Muscle of leg (tissue), 11 donors: ENCODE measurements around the gene RPL35A. TPM values are rescaled to one million over a fixed set of nuclear protein-coding genes. Genes with fewer than 3 reads are reported as not detected.
A peak's percentile ranks its signal among the peaks of the same experiment; 100 is the strongest.
"Not testable (repeated sequence)": the region's sequence is repeated elsewhere in the genome, so short reads cannot be mapped to it uniquely, and the experiment has no call there.

ENCODE experiments used
- DNase-seq: peaks from one replicate; pipeline ENCODE4 v3.0.0; 2013
- H3K27ac ChIP-seq: one replicate; pipeline ENCODE4 v1.5.1; 2013; ENCODE audit warnings: mild to moderate bottlenecking, low read length, control low read depth
- H3K27me3 ChIP-seq: one replicate; pipeline ENCODE4 v1.6.1; 2013; ENCODE audit warnings: low read length; ENCODE audit not compliant: control insufficient read depth, insufficient read depth
- H3K36me3 ChIP-seq: one replicate; pipeline ENCODE4 v1.6.1; 2013; ENCODE audit warnings: low read length; ENCODE audit not compliant: control insufficient read depth, insufficient read depth
- H3K4me1 ChIP-seq: one replicate; pipeline ENCODE4 v1.6.1; 2013; ENCODE audit warnings: low read length; ENCODE audit not compliant: control insufficient read depth, insufficient read depth
- H3K4me3 ChIP-seq: one replicate; pipeline ENCODE4 v1.5.1; 2013; ENCODE audit warnings: low read length, control low read depth
- H3K9me3 ChIP-seq: replicated peaks from 2 replicates; pipeline ENCODE4 v1.6.1; 2013; ENCODE audit warnings: low read depth, low read length; ENCODE audit not compliant: control insufficient read depth
- WGBS: methylation state at CpG from one replicate; pipeline ENCODE4 v1.1.5; 2013; ENCODE audit warnings: missing lambda C conversion rate; ENCODE audit not compliant: insufficient coverage; 5-methylcytosine and 5-hydroxymethylcytosine counted together
- polyA plus RNA-seq, 8 donors: library from polyadenylated mRNA; unstranded; fragments of 120-200 nt; gene quantifications; one replicate each; pipeline versions ENCODE4 v1.2.1 to v1.2.3, GENCODE V29; 2013; ENCODE audit warnings: inconsistent platforms in 1 of 8, low replicate concordance in 1 of 8; ENCODE audit not compliant: insufficient read length in 8 of 8, insufficient read depth in 1 of 8
- total RNA-seq: library from RNA; stranded (reverse); fragments of 120-200 nt; gene quantifications from one replicate; pipeline ENCODE4 v1.2.4, GENCODE V29; 2013

The RPL35A gene
- total and polyA plus RNA-seq, 9 donors: 1,730 to 3,120 (median 2,132) TPM

DNA sequence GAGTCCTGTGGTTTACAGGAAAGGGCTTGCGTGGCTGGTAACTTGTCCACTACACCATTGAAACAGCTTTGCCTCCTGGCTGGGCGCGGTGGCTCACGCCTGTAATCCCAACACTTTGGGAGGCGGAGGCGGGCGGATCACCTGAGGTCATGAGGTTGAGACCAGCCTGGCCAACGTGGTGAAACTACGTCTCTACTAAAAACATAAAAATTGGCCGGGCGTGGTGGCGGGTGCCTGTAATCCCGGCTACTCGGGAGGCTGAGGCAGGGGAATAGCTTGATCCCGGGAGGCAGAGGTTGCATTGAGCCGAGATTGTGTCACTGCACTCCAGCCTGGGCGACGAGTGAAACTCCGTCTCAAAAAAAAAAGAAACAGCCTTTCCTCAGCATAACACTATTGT is 8.9 kb downstream of the RPL35A start:
- not testable (repeated sequence) for DNase-seq, H3K27ac ChIP-seq, H3K4me3 ChIP-seq, H3K27me3 ChIP-seq, H3K9me3 ChIP-seq
- H3K4me1 ChIP-seq: peaks cover 12% of the 10 kb centered on the region
- H3K36me3 ChIP-seq: peaks cover 35% of the 10 kb centered on the region
- 95% methylated on average over 15 of the region's 19 CpGs for WGBS

DNA sequence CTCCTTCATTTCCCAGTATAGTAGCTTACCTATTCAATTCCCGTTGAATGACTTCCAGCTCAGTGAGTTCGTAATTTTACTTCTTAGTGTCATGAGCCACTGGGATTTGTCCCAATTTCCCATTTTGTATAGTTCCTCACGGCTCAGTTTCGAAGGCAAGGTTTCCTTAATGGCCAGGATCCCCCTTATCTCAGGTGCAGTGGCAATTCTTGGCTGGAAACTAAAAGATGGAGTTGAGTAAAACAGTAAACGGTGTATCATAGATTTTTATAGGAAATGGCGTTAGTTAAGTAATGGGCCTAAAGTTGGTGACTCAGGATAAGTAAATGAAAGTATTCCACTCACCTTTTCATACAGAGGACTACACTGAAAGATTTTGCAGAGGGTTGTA is 9.5 kb downstream of the RPL35A start:
- 79% methylated on average over 2 of the region's 6 CpGs for WGBS
- peak overlapping the region; percentile 80 for H3K4me3 ChIP-seq
- peak overlapping the region; percentile 80 for H3K27ac ChIP-seq
- peaks cover 29% of the 10 kb centered on the region for H3K36me3 ChIP-seq
- H3K4me1 ChIP-seq: peaks cover 12% of the 10 kb centered on the region
- DNase-seq: peak; percentile 39
- no peaks in the 10 kb centered on the region for H3K9me3 ChIP-seq
- H3K27me3 ChIP-seq: no peaks in the 10 kb centered on the region

DNA sequence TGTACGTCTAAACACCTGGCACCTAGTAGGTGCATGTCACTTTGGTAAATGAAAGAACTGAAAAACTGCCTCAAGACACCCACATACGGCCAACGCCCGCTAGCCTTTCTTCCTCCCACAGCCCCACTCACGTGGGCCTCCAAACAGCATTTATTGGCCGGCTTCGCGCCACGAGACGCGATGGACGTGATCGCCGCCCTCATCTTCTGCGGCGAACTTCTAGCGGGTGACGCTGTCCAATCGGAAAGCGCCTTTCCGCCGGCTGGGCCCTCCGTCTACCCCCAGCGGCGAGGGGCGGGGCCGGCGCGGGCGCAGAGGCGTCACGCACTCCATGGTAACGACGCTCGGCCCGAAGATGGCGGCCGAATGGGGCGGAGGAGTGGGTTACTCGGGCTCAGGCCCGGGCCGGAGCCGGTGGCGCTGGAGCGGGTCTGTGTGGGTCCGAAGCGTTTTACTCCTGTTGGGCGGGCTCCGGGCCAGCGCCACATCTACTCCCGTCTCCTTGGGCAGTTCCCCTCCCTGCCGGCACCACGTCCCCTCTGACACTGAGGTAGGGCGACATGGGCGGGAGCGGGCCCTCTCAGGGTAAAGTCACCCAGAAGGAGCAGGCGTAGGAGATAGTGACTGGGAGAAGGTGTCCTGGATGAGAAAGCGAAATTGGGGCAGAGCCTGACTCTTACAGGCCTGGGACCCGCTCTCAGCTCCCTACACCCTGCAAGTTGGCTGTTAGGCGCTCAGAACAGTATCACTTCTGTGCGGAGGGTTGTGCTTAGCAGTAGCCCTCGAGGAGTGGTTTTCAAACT is 10.1 kb downstream of the RPL35A start, which contains the start of gene LMLN:
LMLN (plus strand) TSS at position 327 of the 803 bp plus-strand sequence; CDS start at position 356, 29 bp downstream.
- H3K4me3 ChIP-seq: peak within 1 kb of the TSS; percentile 80
- H3K27me3 ChIP-seq: no peaks in the 10 kb centered on the region
- WGBS: 0% methylated on average over 57 of the region's 62 CpGs
- peak within 1 kb of the TSS; percentile 83 for H3K27ac ChIP-seq
- DNase-seq: peak; percentile 99
- no peaks in the 10 kb centered on the region for H3K9me3 ChIP-seq
- peaks cover 12% of the 10 kb centered on the region for H3K4me1 ChIP-seq
- peaks cover 23% of the 10 kb centered on the region for H3K36me3 ChIP-seq

DNA sequence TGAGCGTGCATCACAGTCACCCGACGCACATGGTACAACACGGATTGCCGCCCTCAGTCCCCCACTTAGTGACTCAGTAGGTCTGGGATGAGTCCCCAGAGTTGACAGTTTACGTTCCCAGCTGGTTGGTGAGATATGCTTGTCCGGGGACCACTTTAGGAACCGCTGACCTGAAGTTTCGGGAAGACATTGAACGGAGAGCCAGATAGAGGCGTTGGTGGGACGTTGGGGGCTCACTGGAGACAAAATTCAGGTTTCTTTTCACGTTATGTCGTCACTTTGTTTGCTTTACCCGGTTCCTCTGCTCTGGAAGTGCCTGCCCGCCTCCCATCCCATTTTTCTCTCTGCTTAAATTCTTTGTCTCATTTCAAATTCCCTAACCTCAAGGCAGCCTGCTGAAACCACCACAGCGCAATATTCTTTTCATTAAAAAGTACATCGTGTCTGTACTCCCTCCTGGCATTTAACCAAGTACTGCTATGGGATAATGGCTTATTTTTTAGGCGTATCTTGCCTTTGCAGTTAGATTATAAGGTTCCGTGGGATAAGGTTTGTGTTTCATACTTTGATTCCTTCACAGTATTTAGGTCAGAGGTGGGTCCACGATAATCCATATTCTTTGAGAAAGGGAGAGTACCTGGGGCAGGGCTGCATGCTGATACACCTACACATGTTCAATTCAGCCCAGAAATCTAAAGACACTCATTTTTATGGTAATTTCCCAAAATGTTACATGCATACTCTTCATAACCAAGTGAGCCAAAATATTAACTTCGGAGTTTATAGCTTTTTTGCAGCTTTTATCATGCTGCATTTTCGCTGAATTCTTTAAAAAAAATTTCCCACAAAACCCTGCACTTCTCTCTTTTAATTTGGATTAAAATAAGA is 10.9 kb downstream of the RPL35A start:
- Histone ChIP-seq H3K4me1 (peaks cover 12% of the 10 kb centered on the region), H3K27me3 (no peaks in the 10 kb centered on the region), H3K9me3 (no peaks in the 10 kb centered on the region), H3K4me3 (peak overlapping the region; percentile 80), H3K36me3 (peaks cover 14% of the 10 kb centered on the region), H3K27ac (peak overlapping the region; percentile 83)
- 0% methylated on average over 15 of the region's 23 CpGs for WGBS
- no peak for DNase-seq

DNA sequence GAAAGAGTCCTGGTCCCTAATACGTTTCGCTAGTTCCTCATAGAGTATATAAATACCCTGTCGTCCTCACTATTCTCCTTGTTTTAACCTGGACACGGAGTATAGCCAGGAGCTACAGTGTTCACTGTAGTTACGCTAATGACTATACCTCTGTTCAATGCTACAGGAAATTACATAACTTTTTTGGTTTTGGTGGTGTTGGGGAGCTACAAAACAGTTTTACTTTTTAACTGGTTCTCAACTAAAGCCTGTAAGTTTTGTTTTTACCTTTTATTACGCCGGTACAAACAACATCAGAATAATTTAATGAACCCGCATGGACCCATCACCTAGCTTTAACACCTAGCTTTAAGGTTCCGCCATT is 11.6 kb downstream of the RPL35A start:
- no peak overlapping the region for H3K4me3 ChIP-seq
- H3K4me1 ChIP-seq: peaks cover 12% of the 10 kb centered on the region
- H3K9me3 ChIP-seq: no peaks in the 10 kb centered on the region
- H3K27me3 ChIP-seq: no peaks in the 10 kb centered on the region
- H3K36me3 ChIP-seq: peaks cover 8% of the 10 kb centered on the region
- no CpG with 5 or more reads among the region's 9 CpGs for WGBS
- DNase-seq: no peak
- H3K27ac ChIP-seq: no peak overlapping the region

DNA sequence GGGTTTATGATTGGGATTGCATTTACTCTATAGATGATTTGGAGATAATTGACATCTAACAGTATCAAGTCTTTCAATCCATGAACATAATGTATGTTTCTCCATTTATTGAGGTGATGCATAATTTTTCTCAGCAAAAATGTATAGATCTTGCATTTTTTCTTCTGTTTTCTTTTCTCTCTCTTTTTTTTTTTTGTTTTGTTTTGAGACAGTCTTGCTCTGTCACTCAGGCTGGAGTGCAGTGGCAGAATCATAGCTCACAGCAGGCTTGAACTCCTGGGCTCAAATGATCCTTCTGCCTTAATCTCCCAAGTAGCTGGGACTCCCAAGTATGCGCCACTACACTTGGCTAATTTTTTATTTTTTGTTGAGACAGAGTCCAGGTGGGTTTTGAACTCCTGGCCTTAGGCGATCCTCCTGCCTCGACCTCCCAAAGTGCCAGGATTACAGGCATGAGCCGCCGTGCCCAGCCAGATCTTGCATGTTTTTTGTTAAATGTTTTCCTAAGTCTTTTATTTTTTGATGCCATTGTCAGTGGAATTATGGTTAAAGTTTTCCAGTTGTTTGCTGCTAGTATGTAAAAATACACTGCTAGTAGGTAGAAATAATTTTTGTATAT is 13.1 kb downstream of the RPL35A start:
- Histone ChIP-seq H3K4me1 (peaks cover 12% of the 10 kb centered on the region), H3K4me3 (no peak overlapping the region), H3K27me3 (no peaks in the 10 kb centered on the region), H3K36me3 (no peaks in the 10 kb centered on the region), H3K27ac (no peak overlapping the region), H3K9me3 (peaks cover 4% of the 10 kb centered on the region)
- WGBS: 92% methylated on average over 5 of the region's 5 CpGs
- no peak for DNase-seq

DNA sequence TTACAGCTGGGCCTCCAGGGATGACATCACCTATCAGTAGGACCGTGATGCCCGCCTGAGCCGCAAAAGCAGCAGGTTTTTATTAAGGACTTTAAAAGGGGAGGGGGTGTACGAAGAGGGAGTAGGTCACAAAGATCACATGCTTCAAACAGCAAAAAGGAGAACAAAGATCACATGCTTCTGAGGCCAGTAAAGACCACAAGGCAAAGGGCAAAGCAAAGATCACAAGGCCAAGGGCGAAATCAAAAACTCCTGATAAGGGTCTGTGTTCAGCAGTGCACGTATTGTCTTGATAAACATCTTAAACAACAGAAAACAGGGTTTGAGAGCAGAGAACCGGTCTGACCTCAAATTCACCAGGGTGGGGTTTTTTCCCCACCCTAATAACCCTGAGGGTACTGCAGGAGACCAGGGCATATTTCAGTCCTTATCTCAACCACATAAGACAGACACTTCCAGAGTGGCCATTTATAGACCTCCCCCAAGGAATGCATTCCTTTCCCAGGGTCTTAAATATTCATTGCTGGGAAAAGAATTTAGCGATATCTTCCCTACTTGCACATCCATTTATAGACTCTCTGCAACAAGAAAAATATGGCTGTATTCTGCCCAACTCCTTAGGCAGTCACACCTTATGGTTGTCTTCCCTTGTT is 17.5 kb downstream of the RPL35A start:
- H3K27ac ChIP-seq, H3K4me3 ChIP-seq, H3K27me3 ChIP-seq, DNase-seq, H3K36me3 ChIP-seq, H3K4me1 ChIP-seq, H3K9me3 ChIP-seq: not testable (repeated sequence)
- WGBS: 90% methylated on average over 3 of the region's 8 CpGs

DNA sequence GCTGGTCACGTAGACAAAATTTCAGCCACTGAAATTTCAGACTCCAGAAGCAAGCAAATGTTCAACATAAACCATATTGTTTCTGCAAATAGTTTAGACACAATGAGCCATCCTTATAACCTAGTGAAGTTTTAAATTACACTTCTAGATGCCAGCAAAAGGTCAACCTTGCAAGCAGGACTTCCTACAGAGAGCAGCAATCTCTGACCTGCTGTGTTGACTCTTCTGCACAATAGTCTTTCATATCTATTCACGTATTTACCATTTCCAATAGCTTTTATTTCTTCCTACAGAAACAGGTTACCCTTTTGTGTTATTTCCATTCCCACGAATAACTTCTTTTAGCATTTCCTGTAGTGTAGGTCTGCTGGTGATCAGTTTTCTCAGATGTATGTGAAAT is 20.6 kb downstream of the RPL35A start:
- no peak overlapping the region for H3K4me3 ChIP-seq
- no CpG with 5 or more reads among the region's 3 CpGs for WGBS

DNA sequence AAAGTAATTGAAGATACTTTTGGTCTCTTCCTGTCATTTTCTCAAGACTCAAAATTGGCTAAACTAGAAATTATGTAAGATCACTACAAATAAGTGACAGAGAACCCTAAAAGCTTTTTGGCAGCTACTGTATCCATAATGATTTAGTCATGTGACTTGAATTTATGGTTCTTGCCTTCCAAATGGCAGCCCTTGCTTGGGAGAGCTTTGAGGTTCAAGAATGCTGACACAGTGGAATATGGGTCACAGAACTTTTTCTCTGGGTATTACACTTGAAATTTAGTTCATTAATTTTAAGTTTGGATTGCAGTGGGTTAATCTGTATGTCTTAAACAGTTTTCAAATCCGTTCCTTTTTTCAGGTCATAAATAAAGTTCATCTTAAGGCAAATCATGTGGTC is 24.0 kb downstream of the RPL35A start:
- Histone ChIP-seq H3K4me1 (no peaks in the 10 kb centered on the region), H3K36me3 (no peaks in the 10 kb centered on the region), H3K4me3 (no peak overlapping the region), H3K27me3 (no peaks in the 10 kb centered on the region), H3K9me3 (peaks cover 3% of the 10 kb centered on the region), H3K27ac (no peak overlapping the region)
- DNase-seq: no peak
- WGBS: no CpG with 5 or more reads among the region's 1 CpG

More for the DNA sequence above, 20.6 kb downstream of the RPL35A start:
- H3K36me3 ChIP-seq: no peaks in the 10 kb centered on the region
- DNase-seq: no peak
- no peak overlapping the region for H3K27ac ChIP-seq
- no peaks in the 10 kb centered on the region for H3K4me1 ChIP-seq
- no peaks in the 10 kb centered on the region for H3K27me3 ChIP-seq
- peaks cover 8% of the 10 kb centered on the region for H3K9me3 ChIP-seq
